PC-9 (cell line): Measurements from ENCODE around the gene SGCD. TPM values are rescaled to one million over a fixed set of nuclear protein-coding genes. Genes with fewer than 3 reads are reported as not detected.
A peak's percentile ranks its signal among the peaks of the same experiment; 100 is the strongest.

ENCODE experiments used
- BruUV-seq: library from RNA; stranded (reverse); fragments of 400-500 nt; replicated peaks from 2 replicates; lab custom pipeline; 2021; lab: Mats Ljungman, UMichigan
- CTCF ChIA-PET: fragments of 300-600 bp; sonication (Branson Sonifier 250); formaldehyde crosslinking; loops from one replicate; lab custom pipeline; 2022; ENCODE audit warnings: antibody characterized with exemption; lab: Charles Lee
- POLR2A ChIA-PET: fragments of 300-600 bp; sonication (Branson Sonifier 250); formaldehyde crosslinking; loops from one replicate; lab custom pipeline; 2022; ENCODE audit warnings: antibody characterized with exemption; ENCODE audit not compliant: unreplicated experiment; lab: Charles Lee
- DNase-seq, 2 experiments: peaks; one replicate each; pipeline versions ENCODE4 v3.0.0 to v3.0.0-alpha.2; 2015 to 2022; ENCODE audit warnings: mixed read lengths in 1 of 2
- H2AFZ ChIP-seq: fragments of 200-600 bp; sonication (generic); 2 replicates; pipeline ENCODE4 v1.8.1; 2017; ENCODE audit warnings: antibody characterized with exemption
- H3F3A ChIP-seq: fragments of 200-600 bp; sonication (generic); 2 replicates; pipeline ENCODE4 v1.8.1; 2017; ENCODE audit warnings: antibody characterized with exemption, mild to moderate bottlenecking, low read depth; ENCODE audit not compliant: insufficient read depth
- H3K27ac ChIP-seq: fragments of 200-600 bp; sonication (generic); 2 replicates; pipeline ENCODE4 v1.6.1; 2016; ENCODE audit warnings: mixed run types
- H3K27me3 ChIP-seq: fragments of 200-600 bp; sonication (generic); 2 replicates; pipeline ENCODE4 v1.6.1; 2016; ENCODE audit warnings: low read depth, mixed run types; ENCODE audit not compliant: insufficient read depth
- H3K36me3 ChIP-seq: fragments of 200-600 bp; sonication (generic); 2 replicates; pipeline ENCODE4 v1.6.1; 2016; ENCODE audit warnings: low read depth, mixed run types
- H3K4me1 ChIP-seq: fragments of 200-600 bp; sonication (generic); replicated peaks from 2 replicates; pipeline ENCODE4 v1.6.1; 2016; ENCODE audit warnings: mixed run types; ENCODE audit not compliant: insufficient read depth
- H3K4me2 ChIP-seq: fragments of 200-600 bp; sonication (generic); 2 replicates; pipeline ENCODE4 v1.6.1; 2017; ENCODE audit warnings: mixed run types
- H3K4me3 ChIP-seq: fragments of 200-600 bp; sonication (generic); 2 replicates; pipeline ENCODE4 v1.6.1; 2016; ENCODE audit warnings: mixed run types
- H3K79me2 ChIP-seq: fragments of 200-600 bp; sonication (generic); 2 replicates; pipeline ENCODE4 v1.6.1; 2017; ENCODE audit warnings: low read depth, mixed run types
- H3K9me2 ChIP-seq: fragments of 200-600 bp; sonication (generic); 2 replicates; pipeline ENCODE4 v1.8.1; 2017; ENCODE audit warnings: mild to moderate bottlenecking; ENCODE audit not compliant: insufficient read depth
- H3K9me3 ChIP-seq: fragments of 200-600 bp; sonication (generic); 2 replicates; pipeline ENCODE4 v1.8.1; 2016; ENCODE audit warnings: low read depth; ENCODE audit not compliant: insufficient read depth
- H4K20me1 ChIP-seq: fragments of 200-600 bp; sonication (generic); 2 replicates; pipeline ENCODE4 v1.8.1; 2017; ENCODE audit not compliant: insufficient read depth
- EZH2 ChIP-seq: fragments of 200-600 bp; sonication (generic); IDR thresholded peaks from 2 replicates; pipeline ENCODE4 v1.8.0; 2017; ENCODE audit warnings: antibody characterized with exemption, low read depth
- intact Hi-C: fragments of 100-400 bp; cut with micrococcal nuclease; formaldehyde crosslinking; loops from one replicate; pipeline ENCODE4 v1.10.0; 2022; ENCODE audit not compliant: unreplicated experiment
- total RNA-seq: library from RNA; stranded (reverse); gene quantifications from 2 replicates; pipeline ENCODE4 v1.2.3, GENCODE V29; 2021
- TF ChIP-seq, protein P1 (sequence below): fragments of 200-600 bp; sonication (generic); conservative IDR thresholded peaks from 2 replicates; pipeline ENCODE4 v1.6.1; 2017; ENCODE audit warnings: mixed run types, antibody characterized with exemption, mild to moderate bottlenecking, moderate library complexity

SGCD gene
- total RNA-seq, 1 experiment from 2014 or later, result not detected

- no peak overlapping the region for H2AFZ ChIP-seq
- DNase-seq, result no peak
- TF ChIP-seq EZH2, result no peak
- TF ChIP-seq, protein P1, sequence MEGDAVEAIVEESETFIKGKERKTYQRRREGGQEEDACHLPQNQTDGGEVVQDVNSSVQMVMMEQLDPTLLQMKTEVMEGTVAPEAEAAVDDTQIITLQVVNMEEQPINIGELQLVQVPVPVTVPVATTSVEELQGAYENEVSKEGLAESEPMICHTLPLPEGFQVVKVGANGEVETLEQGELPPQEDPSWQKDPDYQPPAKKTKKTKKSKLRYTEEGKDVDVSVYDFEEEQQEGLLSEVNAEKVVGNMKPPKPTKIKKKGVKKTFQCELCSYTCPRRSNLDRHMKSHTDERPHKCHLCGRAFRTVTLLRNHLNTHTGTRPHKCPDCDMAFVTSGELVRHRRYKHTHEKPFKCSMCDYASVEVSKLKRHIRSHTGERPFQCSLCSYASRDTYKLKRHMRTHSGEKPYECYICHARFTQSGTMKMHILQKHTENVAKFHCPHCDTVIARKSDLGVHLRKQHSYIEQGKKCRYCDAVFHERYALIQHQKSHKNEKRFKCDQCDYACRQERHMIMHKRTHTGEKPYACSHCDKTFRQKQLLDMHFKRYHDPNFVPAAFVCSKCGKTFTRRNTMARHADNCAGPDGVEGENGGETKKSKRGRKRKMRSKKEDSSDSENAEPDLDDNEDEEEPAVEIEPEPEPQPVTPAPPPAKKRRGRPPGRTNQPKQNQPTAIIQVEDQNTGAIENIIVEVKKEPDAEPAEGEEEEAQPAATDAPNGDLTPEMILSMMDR, result no peak
- no peaks in the 10 kb centered on the region for H3K27me3 ChIP-seq
- no peaks in the 10 kb centered on the region for H3K4me1 ChIP-seq
- H3K36me3 ChIP-seq, result no peaks in the 10 kb centered on the region
- no peaks in the 10 kb centered on the region for H4K20me1 ChIP-seq
- ChIA-PET POLR2A (no interaction called here), CTCF (no interaction called here)
- no peaks in the 10 kb centered on the region for H3K9me2 ChIP-seq
- BruUV-seq, result no TSS peak
- H3K79me2 ChIP-seq, result no peaks in the 10 kb centered on the region
- no peak overlapping the region for H3K27ac ChIP-seq
- H3K9me3 ChIP-seq, result no peaks in the 10 kb centered on the region
- H3F3A ChIP-seq, result no peaks in the 10 kb centered on the region
- intact Hi-C loops, result no loop called here
- H3K4me3 ChIP-seq, result no peak overlapping the region
- H3K4me2 ChIP-seq, result no peak overlapping the region
Observed at GRCh38 chr5:156617426-156617825, 290.5 kb downstream of the SGCD start.

DNA sequence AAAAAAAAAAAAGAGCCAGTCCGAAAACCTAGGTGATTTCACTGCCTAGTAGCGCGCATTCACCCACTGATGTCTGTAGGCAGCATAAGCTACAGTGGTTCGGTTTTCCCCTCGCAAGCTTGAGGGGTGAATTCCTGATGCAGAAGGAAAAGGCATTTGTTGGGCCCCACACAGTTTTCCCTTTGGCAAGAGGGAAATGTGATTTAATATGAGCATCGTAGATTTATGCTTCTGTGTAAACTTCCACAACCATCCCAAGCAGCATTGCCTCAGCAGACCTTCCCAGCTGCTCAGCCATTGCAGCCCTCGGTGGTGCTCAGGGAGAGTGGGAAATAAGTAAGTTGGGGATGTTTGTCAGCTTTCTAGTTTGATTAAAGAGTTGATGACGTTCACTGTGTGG is 291.6 kb downstream of the SGCD start:
- intact Hi-C loops, result no loop called here
- ChIA-PET POLR2A (no interaction called here), CTCF (no interaction called here)
- Histone ChIP-seq H3K36me3 (no peaks in the 10 kb centered on the region), H3K9me2 (no peaks in the 10 kb centered on the region), H4K20me1 (no peaks in the 10 kb centered on the region), H3K27me3 (no peaks in the 10 kb centered on the region), H3K4me2 (peak overlapping the region; percentile 44), H3K79me2 (no peaks in the 10 kb centered on the region), H2AFZ (no peak overlapping the region), H3K27ac (no peak overlapping the region), H3K4me1 (no peaks in the 10 kb centered on the region), H3K4me3 (no peak overlapping the region), H3F3A (no peaks in the 10 kb centered on the region), H3K9me3 (no peaks in the 10 kb centered on the region)
- no peak for TF ChIP-seq EZH2
- TF ChIP-seq, protein P1, result no peak
- no peak for DNase-seq
- BruUV-seq, result no TSS peak

- Histone ChIP-seq H4K20me1 (no peaks in the 10 kb centered on the region), H3K79me2 (no peaks in the 10 kb centered on the region), H3K9me2 (no peaks in the 10 kb centered on the region), H3F3A (no peaks in the 10 kb centered on the region), H3K36me3 (no peaks in the 10 kb centered on the region), H3K27ac (no peak overlapping the region), H3K4me1 (no peaks in the 10 kb centered on the region), H3K4me3 (no peak overlapping the region), H3K4me2 (no peak overlapping the region), H2AFZ (no peak overlapping the region), H3K9me3 (no peaks in the 10 kb centered on the region), H3K27me3 (no peaks in the 10 kb centered on the region)
- TF ChIP-seq EZH2, result no peak
- TF ChIP-seq, protein P1, result no peak
- intact Hi-C loops, result no loop called here
- CTCF ChIA-PET, result no interaction called here
- POLR2A ChIA-PET, result no interaction called here
- no TSS peak for BruUV-seq
- no peak for DNase-seq
Observed at GRCh38 chr5:156621719-156622118, 294.8 kb downstream of the SGCD start.
